Tibial artery (tissue), 4 donors: ENCODE data around the gene AFAP1L2.

ENCODE experiments used
- DNase-seq, 2 donors: peaks; one replicate each; pipeline ENCODE4 v3.0.0-alpha.2; 2019
- H3K27ac ChIP-seq, 2 donors: fragments of 200-600 bp; sonication (generic) in 1 of 2; 1 replicate in 1 of 2; 2 replicates in 1 of 2; pipeline ENCODE4 v1.5.1; 2018 to 2019; ENCODE audit warnings: mild to moderate bottlenecking in 1 of 2
- H3K27me3 ChIP-seq, 2 donors: fragments of 200-600 bp; sonication (generic) in 1 of 2; one replicate each; pipeline versions ENCODE4 v1.5.1 to v1.6.0; 2016 to 2019
- H3K36me3 ChIP-seq, 3 donors: fragments of 200-600 bp; sonication (generic) in 2 of 3; one replicate each; pipeline ENCODE4 v1.5.1; 2016 to 2019; ENCODE audit warnings: mild to moderate bottlenecking in 2 of 3
- H3K4me1 ChIP-seq, 4 donors: fragments of 200-600 bp; sonication (generic) in 2 of 4; 1 replicate in 3 of 4; 2 replicates in 1 of 4; pipeline ENCODE4 v1.5.1; 2016 to 2019
- H3K4me3 ChIP-seq, 2 donors: fragments of 200-600 bp; sonication (generic) in 1 of 2; 1 replicate in 1 of 2; 2 replicates in 1 of 2; pipeline ENCODE4 v1.5.1; 2018 to 2019; ENCODE audit warnings: mild to moderate bottlenecking in 2 of 2
- H3K9me3 ChIP-seq, 3 donors: fragments of 200-600 bp; sonication (generic) in 1 of 3; one replicate each; pipeline ENCODE4 v1.5.1; 2016 to 2019
- intact Hi-C: fragments of 100-400 bp; cut with DNase I; formaldehyde crosslinking; loops from one replicate; pipeline ENCODE4 v1.15.0; 2023; ENCODE audit warnings: low total_unique reads
- TF ChIP-seq, protein P1 (sequence below), 2 experiments: fragments of 200-600 bp in 1 of 2; fragments of 450-650 bp in 1 of 2; IDR thresholded peaks; one replicate each; pipeline ENCODE4 v1.5.1; 2017 to 2019; ENCODE audit warnings: antibody characterized with exemption in 2 of 2, mild to moderate bottlenecking in 1 of 2, moderate library complexity in 1 of 2

AFAP1L2 gene

DNA sequence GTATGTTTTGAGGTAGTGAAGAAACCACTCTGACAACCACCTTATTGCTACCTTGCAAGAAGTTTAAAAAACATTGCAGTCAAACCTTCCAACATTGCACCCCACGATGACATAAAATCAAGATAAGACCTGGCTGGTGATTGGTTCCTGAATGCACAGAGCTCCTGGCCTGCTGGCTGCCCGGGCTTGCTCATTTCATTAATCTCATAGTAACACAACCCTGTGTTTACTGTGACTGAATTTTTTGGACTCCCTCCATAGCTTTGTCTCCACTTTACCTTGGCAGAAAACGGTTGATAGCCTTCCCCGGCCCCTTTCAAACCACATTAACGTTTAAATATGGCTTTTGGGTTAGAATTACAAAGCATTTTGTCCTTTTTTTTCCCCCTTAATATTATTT, 137.8 kb downstream of the AFAP1L2 start:
- intact Hi-C loops, result no loop called here
- DNase-seq, result no peak

DNA sequence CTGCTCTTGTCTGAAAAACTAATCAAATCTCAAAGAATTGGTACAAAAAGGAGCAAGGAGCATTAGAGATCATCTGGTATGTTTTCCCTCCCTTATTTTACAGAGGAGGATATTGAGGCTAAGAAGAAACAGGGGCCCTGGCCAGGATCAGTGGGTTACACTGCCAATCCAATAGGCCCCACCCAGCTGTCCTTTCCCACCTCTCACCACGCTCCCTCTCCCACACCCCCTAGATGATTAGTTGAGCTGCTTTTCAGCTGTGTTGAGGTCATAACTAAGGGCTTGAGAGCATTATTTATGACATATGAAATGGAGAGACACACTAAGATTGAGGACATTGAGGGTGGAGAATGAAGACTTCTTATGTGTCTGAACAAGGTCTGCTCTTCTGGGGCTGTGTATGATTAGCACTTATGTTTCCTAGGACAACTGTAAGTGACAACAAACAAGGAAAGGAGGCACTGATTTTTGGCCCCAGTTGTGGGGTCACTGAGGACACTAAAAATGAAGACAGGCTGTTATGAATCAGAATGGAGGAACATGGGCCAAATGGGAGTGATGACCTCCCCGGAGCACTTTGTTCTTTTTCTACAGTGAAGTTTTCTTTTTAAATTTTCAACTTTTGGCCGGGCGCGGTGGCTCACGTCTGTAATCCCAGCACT, 138.8 kb downstream of the AFAP1L2 start:
- Histone ChIP-seq H3K4me1 (peaks cover 0 to 8% (median under 1%) of the 10 kb centered on the region in 4 donors), H3K27ac (no peak overlapping the region), H3K4me3 (no peak overlapping the region), H3K9me3 (no peaks in the 10 kb centered on the region), H3K27me3 (no peaks in the 10 kb centered on the region), H3K36me3 (no peaks in the 10 kb centered on the region)
- intact Hi-C loops, result no loop called here
- TF ChIP-seq, protein P1, sequence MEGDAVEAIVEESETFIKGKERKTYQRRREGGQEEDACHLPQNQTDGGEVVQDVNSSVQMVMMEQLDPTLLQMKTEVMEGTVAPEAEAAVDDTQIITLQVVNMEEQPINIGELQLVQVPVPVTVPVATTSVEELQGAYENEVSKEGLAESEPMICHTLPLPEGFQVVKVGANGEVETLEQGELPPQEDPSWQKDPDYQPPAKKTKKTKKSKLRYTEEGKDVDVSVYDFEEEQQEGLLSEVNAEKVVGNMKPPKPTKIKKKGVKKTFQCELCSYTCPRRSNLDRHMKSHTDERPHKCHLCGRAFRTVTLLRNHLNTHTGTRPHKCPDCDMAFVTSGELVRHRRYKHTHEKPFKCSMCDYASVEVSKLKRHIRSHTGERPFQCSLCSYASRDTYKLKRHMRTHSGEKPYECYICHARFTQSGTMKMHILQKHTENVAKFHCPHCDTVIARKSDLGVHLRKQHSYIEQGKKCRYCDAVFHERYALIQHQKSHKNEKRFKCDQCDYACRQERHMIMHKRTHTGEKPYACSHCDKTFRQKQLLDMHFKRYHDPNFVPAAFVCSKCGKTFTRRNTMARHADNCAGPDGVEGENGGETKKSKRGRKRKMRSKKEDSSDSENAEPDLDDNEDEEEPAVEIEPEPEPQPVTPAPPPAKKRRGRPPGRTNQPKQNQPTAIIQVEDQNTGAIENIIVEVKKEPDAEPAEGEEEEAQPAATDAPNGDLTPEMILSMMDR (IDR thresholded peaks at IDR 0.05), result no peak
- DNase-seq, result peak in 1 of 2 donors; percentile 45

More for the DNA sequence above, 137.8 kb downstream of the AFAP1L2 start:
- H3K4me3 ChIP-seq, result no peak overlapping the region
- H3K27me3 ChIP-seq, result no peaks in the 10 kb centered on the region
- TF ChIP-seq, protein P1 (IDR thresholded peaks at IDR 0.05), result no peak
- H3K4me1 ChIP-seq, result peaks cover 0 to 6% (median 4%) of the 10 kb centered on the region in 4 donors
- H3K27ac ChIP-seq, result no peak overlapping the region
- no peaks in the 10 kb centered on the region for H3K36me3 ChIP-seq
- no peaks in the 10 kb centered on the region for H3K9me3 ChIP-seq

DNA sequence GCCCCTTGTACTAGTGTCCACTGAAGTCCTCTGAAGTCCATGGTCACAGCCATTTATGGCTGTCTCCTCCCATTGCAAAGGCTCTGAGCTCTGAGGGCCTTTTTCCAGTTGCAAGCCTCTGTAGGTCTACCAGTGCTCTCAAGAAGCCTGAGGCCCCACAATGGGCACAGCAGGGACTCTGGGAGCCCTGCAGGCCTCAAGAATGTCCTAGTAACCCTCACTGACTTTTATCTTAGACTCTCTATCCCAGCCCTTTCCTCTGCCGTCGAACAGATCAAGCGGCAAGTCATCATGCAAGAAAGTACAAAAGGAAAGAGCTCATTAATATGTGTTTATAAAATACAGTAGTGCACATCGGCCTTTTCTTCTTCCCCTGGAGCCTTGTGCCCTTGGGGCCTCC, 141.8 kb downstream of the AFAP1L2 start:
- Histone ChIP-seq H3K4me1 (peaks cover 0 to 9% (median 4%) of the 10 kb centered on the region in 4 donors), H3K27me3 (no peaks in the 10 kb centered on the region), H3K9me3 (no peaks in the 10 kb centered on the region), H3K4me3 (no peak overlapping the region), H3K36me3 (no peaks in the 10 kb centered on the region), H3K27ac (no peak overlapping the region)
- no peak for DNase-seq
- TF ChIP-seq, protein P1 (IDR thresholded peaks at IDR 0.05), result no peak
- intact Hi-C loops, result no loop called here

DNA sequence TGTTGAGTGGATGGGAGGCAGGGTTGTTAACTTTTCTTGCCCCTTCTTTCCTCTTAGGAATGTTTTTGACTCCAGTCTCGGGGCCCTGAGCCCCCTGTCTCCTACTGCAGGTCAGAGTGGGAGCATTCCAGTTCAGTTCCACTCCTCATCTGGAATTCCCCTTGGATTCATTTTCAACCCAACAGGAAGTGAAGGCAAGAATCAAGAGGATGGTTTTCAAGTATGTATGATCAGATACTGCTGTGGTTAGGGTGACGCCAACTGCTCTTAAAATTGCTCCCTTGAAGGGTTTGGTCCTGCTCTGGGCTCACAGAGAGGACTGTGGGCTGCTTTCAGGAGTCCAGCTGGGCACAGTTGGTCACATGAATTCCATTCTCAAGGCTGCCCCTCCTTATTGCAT, 143.2 kb downstream of the AFAP1L2 start:
- TF ChIP-seq, protein P1 (IDR thresholded peaks at IDR 0.05), result no peak
- H3K27me3 ChIP-seq, result no peaks in the 10 kb centered on the region
- H3K36me3 ChIP-seq, result no peaks in the 10 kb centered on the region
- intact Hi-C loops, result no loop called here
- no peaks in the 10 kb centered on the region for H3K9me3 ChIP-seq
- no peak for DNase-seq
- H3K4me3 ChIP-seq, result no peak overlapping the region
- no peak overlapping the region for H3K27ac ChIP-seq
- H3K4me1 ChIP-seq, result peaks cover 0 to 9% (median 4%) of the 10 kb centered on the region in 4 donors

DNA sequence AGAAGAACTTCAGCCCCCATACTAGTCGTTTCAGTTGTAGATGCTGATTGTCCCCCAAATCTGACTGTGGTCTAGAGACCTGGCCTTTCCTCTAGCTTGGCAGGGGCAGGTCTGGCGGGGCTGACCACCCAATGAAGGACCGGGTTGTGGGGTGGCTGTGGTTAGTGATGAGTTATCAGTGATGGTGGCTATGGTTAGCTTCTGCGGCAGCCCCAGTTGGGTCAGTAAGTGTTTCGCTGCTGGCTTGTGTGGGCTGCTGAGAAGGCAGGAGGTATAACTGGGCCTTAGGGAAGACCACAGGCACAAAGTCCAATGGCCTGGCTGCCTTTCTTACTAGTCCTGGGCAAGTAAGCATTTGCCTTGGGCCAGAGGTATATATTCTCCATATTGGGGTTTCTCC, 143.9 kb downstream of the AFAP1L2 start:
- no peak overlapping the region for H3K27ac ChIP-seq

More for the DNA sequence above, 143.9 kb downstream of the AFAP1L2 start:
- Histone ChIP-seq H3K36me3 (no peaks in the 10 kb centered on the region), H3K4me1 (peaks cover 0 to 9% (median 4%) of the 10 kb centered on the region in 4 donors), H3K4me3 (no peak overlapping the region), H3K27me3 (no peaks in the 10 kb centered on the region), H3K9me3 (no peaks in the 10 kb centered on the region)
- TF ChIP-seq, protein P1 (IDR thresholded peaks at IDR 0.05), result no peak
- no peak for DNase-seq
- intact Hi-C loops, result no loop called here
